Transverse colon (tissue), 4 donors: ENCODE results near the gene PANX3.

Experiments
- CTCF ChIP-seq, 5 experiments: fragments of 200-600 bp in 3 of 5; fragments of 450-650 bp in 2 of 5; sonication (generic) in 3 of 5; IDR thresholded peaks; 1 replicate in 2 of 5; 2 replicates in 3 of 5; pipeline ENCODE4 v1.5.1; 2016 to 2017; ENCODE audit warnings: antibody characterized with exemption in 5 of 5, inconsistent platforms in 3 of 5, mild to moderate bottlenecking in 2 of 5, moderate library complexity in 1 of 5
- EP300 ChIP-seq: sonication (generic); formaldehyde crosslinking; IDR thresholded peaks from one replicate; pipeline ENCODE4 v1.6.1; 2017; ENCODE audit warnings: antibody characterized with exemption, low read depth
- POLR2A ChIP-seq: fragments of 450-650 bp; IDR thresholded peaks from one replicate; pipeline ENCODE4 v1.6.1; 2016; ENCODE audit warnings: antibody characterized with exemption, mild to moderate bottlenecking, moderate library complexity
- POLR2AphosphoS5 ChIP-seq, 3 donors: sonication (generic); formaldehyde crosslinking; IDR thresholded peaks; one replicate each; pipeline ENCODE4 v1.6.1; 2016; ENCODE audit warnings: antibody characterized with exemption in 3 of 3

- TF ChIP-seq CTCF (IDR thresholded peaks at IDR 0.05) (no peak), POLR2AphosphoS5 (IDR thresholded peaks at IDR 0.05) (no peak), POLR2A (no peak), EP300 (no peak)
These were observed 7.6 kb downstream of the PANX3 start for GRCh38 chr11:124618863-124619262.
